Stimulated activated CD4-positive, alpha-beta T cell treated with anti-CD3 and anti-CD28 coated beads, TNF-alpha, amount 100 ng/mL, for 1 hour (primary cell): ENCODE measurements around the gene GZMA.
"Not testable (repeated sequence)": the region's sequence is repeated elsewhere in the genome, so short reads cannot be mapped to it uniquely, and the experiment has no call there.

ENCODE experiments used
- DNase-seq, 3 donors: peaks; one replicate each; pipeline ENCODE4 v3.0.0-alpha.2; 2020; ENCODE audit warnings: low read depth in 3 of 3, low spot score in 1 of 3

Gene GZMA

GRCh38 chr5:55102348-55102747 lies at the start of gene GZMA:
GZMA (plus strand) TSS chr5:55102646; CDS start chr5:55102683, 37 bp downstream.
- no peak for DNase-seq

DNA sequence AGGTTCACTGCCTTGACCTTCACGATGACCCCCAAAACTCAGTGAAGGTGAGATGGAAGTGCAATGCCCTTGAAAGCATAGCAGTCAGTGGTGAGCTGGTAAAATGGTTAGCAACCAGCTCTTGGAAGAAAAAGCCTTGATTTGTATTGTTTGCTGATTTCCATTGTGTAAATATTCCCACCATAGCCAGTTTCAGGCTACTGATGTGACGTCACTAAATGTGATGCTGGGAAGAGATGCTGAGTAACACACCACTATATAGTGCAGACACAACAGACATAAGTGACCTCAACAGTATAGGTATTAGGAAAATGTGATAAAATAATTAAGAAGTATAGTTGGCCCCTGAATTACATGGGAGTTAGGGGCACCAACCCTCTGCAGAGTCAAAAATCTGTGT lies 47.3 kb upstream of the GZMA start:
- DNase-seq, result no peak

- peak in 1 of 3 donors; percentile 3 for DNase-seq
Observed at GRCh38 chr5:55062039-55062779, 40.2 kb upstream of the GZMA start.

- DNase-seq, result no peak
Observed at GRCh38 chr5:55063220-55063863, 39.1 kb upstream of the GZMA start.

GRCh38 chr5:55063899-55064298 lies 38.5 kb upstream of the GZMA start:
- no peak for DNase-seq

DNA sequence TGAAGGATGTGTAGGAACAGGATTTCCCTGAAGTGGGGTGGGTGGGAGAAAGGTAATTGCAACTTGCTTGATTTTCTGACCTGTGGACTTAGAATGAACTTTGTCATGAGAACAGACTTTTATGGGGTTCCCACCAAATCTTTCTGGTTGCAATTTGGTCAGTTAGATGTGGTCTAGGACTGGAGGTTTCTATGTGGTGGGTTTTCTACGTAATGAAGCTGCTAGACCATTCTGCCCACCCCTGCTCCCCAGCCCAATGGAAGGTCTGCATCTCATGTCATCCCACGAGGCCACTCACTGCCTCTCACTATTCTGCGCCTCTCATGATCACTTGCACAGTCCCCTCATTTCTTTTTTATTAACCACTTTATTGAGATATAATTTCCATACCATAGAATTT lies 37.9 kb upstream of the GZMA start:
- no peak for DNase-seq

DNA sequence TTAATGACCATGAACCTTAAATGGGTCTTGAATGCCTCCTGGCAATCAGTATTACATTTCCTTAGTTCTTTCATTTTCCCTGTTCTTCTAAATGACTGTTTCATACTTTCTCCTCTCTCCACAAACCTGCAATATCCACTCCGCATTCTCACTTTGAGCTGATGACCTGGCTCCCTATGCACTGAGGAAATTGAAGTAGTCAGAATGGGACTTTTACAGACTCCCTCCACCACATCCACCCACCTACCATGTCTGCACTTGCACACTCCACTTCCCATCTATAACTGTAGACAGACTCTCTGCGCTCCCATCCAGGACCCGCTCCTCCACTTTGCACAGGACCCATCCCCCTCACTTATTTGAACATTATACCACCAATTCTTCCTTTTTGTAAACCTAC lies 36.2 kb upstream of the GZMA start:
- DNase-seq, result no peak

- no peak for DNase-seq
Observed at GRCh38 chr5:55070968-55071367, 31.5 kb upstream of the GZMA start.

DNA sequence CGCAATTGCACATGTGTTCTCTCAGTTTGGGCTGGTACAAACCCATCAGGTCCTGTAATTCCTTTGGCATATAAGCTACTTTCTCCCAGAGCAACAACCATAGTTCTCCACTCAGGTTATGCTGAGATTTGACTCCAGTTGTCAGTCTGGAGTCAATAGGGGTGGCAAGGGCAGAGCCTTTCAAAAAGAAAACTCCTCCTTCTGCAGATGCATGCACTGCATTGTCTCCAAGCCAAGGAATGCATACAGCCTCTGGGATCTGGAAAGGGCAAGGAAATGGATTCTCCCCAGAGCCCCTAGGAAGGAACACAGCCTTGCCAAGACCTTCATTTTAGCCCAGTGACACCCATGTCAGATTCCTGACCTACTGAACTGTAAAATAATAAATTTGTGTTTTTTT lies 31.0 kb upstream of the GZMA start:
- DNase-seq, result no peak

- DNase-seq, result no peak
Observed at GRCh38 chr5:55072666-55073065, 29.8 kb upstream of the GZMA start.

DNA sequence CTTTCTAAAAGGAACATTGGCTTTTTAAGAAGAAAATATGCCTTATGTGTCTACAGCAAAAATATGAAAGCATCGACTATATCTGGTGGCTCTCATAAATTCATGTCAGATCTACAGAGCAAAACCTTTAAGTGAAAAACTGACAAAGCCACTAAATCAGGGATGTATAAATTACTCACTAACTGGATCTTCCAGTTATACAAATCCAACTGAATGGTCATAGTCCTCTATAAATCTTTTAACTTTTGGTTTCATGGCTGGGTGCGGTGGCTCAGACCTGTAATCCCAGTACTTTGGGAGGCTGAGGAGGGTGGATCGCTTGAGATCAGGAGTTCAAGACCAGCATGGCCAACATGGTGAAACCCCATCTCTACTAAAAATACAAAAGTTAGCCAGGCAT lies 29.2 kb upstream of the GZMA start:
- DNase-seq, result no peak

DNA sequence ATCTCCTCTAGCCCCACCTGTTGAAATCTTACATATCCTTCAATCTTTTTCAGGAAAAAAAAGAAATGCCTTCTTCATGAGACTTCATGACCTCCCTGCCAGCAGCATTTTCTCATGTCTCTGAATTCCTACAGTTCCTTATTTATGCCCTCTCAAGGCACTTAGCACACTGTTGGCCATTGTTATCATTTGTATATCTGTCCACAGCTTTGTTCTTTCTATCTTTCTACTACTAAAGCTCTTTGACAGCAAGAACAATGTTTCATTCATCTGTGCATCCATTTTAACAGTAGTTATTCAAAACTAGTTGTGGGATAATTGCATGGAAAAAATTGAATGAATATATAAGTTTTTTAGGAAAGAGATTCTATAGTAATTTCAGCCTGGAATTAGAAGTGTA lies 20.9 kb upstream of the GZMA start:
- DNase-seq, result no peak

DNA sequence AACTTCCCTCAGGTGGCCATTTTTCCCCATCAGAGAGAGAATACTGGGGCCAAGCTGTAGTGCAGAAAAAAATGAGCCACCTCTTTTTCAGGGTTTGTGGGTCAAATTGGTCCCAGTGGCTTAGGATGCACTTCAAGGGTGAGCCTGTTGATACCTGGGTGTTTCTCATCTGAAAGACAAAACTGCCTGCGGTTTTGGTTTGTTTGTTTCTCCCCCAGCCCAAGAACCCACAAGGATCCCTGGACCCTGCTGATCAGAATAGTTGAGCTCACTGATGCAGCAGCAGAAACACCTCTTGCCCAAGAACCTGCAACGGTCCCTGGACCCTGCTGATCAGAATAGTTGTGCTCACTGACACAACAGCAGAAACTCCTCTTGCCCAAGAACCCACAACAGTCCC lies 13.1 kb upstream of the GZMA start:
- DNase-seq, result not testable (repeated sequence)

DNA sequence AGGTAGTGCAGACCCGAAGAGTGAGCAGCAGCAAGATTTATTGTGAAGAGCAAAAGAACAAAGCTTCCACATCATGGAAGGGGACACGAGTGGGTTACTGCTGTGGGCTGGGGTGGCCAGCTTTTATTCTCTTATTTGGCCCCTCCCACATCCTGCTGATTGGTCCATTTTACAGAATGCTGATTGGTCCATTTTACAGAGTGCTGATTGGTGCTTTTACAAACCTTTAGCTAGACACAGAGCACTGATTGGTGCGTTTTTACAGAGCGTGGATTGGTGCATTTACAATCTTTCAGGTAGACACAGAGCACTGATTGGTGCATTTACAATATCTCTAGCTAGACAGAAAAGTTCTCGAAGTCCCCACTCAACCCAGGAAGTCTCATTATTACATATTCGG lies 11.4 kb upstream of the GZMA start:
- DNase-seq, result not testable (repeated sequence)

DNA sequence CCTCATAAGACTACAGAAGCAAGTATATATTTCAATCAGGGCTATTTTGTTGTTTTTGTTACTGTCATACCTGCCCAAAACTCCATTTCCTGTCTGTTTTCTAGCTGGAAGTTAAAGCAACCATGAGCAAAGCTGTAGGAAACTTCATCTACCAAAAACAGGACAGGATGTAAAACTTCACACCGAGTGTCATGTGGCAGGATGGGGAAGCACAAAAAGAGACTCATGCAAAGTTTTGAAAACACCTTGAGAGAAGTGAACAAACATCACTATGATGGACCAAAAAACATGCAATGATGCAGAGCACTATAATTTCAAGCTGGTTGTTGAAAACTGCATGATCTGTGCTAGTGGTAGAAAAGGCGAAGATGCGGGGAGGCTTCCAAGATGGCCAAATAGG lies 6.3 kb upstream of the GZMA start:
- DNase-seq, result no peak

DNA sequence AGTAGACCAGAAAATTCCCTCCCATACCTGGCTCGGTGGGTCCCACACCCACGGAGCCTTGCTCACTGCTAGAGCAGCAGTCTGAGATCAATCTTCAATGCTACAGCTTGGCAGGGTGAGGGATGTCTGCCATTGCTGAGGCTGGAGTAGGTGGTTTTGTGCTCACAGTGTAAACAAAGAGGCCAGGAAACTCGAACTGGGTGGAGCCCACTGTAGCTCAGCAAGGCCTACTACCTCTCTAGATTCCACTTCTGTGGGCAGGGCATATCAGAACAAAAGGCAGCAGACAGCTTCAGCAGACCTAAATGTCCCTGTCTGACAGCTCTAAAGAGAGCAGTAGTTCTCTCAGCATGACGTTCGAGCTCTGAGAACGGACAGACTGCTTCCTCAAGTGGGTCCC lies 5.6 kb upstream of the GZMA start:
- peak in 2 of 3 donors; percentile 18 to 24 for DNase-seq

GRCh38 chr5:55101148-55101547 lies 1.3 kb upstream of the GZMA start:
- not testable (repeated sequence) for DNase-seq

DNA sequence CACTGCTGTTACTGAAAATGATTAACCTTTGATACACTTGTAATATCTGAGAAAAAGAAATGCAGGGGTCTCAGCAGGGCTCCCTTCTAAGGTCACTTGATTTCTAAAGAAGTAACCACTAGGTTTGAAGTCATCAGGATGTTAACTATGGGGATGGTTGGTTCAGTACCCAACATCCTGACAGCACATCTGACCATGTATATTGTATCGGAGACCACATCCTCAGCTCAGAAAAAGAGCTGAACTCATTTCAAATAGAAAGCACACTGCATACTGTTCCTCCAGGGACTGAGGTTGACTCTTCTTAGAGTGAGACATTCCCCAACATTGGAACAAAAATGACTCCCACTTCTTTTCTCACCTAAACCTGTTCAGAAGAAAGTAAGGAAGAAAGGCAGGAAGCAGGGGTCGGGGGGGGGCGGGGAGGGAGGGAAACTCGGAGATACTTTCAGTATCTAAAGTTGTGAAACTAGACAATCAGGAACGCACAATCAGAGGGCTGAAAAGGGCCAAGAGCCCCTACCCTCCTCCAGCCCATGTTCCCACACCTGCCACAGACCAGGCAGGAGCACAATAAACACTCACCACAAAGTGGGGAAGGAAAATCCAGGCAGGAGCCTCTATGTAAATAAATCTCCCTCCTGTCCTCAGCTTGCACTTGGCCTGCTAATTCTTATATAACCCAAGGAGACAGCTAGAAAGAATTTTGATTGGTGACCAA lies 730 bp upstream of the GZMA start:
- no peak for DNase-seq

GRCh38 chr5:55104036-55104772 lies 1.8 kb downstream of the GZMA start:
- DNase-seq, result no peak

DNA sequence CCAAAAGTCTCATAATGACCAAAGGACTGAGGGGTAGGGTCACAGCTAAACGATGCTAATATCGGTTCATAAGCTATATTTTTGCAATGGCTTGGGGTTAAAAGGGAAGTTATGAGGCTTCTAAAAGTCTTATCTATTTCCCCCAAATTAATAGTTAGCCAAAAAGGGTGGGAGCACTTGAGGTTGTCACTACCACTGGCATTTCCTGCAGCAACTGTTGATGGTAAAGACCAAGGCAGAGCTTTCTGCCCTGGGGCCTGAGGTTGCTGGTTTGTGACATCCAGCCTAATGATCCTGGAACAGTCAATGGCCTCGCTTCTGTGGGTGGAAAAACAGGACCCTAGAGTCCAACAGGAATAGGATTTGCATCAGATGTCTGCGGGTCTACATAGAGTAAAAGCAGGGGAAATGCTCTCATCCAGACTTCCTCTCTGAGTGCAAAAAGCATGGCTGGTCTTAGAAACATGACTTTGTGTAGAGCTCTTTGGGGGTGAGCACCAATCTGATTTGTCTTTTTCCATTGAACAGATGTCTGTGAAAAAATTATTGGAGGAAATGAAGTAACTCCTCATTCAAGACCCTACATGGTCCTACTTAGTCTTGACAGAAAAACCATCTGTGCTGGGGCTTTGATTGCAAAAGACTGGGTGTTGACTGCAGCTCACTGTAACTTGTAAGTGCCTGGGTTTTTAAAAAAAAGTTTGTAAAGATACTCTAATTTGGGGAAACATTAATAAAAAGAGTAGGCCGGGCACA lies 2.7 kb downstream of the GZMA start:
- DNase-seq, result no peak

DNA sequence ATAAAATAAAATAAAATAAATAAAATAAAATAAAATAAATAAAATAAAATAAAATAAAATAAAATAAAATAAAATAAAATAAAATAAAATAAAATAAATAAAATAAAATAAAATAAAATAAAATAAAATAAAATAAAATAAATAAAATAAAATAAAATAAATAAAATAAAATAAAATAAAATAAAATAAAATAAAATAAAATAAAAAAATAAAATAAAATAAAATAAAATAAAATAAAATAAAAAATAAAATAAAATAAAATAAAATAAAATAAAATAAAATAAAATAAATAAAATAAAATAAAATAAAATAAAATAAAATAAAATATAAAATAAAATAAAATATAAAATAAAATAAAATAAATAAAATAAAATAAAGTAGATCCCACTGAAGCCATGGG lies 3.5 kb downstream of the GZMA start:
- not testable (repeated sequence) for DNase-seq
